ES-I3 (cell line): ENCODE results near the gene CA10.

Source experiments
- H3K36me3 ChIP-seq: 2 replicates; pipeline ENCODE4 v1.6.1; 2013; ENCODE audit warnings: mild to moderate bottlenecking, low read length, control low read depth, moderate library complexity; ENCODE audit not compliant: insufficient read depth
- H3K4me1 ChIP-seq: 2 replicates; pipeline ENCODE4 v1.6.1; 2013; ENCODE audit warnings: mild to moderate bottlenecking, control low read depth, low read length; ENCODE audit not compliant: insufficient read depth
- H3K9ac ChIP-seq: 2 replicates; pipeline ENCODE4 v1.6.1; 2013; ENCODE audit warnings: low read depth, mild to moderate bottlenecking, low read length, moderate library complexity
- H3K9me3 ChIP-seq: 2 replicates; pipeline ENCODE4 v1.6.1; 2013; ENCODE audit warnings: mild to moderate bottlenecking, low read length, moderate library complexity; ENCODE audit not compliant: control insufficient read depth, insufficient read depth

The CA10 gene

DNA sequence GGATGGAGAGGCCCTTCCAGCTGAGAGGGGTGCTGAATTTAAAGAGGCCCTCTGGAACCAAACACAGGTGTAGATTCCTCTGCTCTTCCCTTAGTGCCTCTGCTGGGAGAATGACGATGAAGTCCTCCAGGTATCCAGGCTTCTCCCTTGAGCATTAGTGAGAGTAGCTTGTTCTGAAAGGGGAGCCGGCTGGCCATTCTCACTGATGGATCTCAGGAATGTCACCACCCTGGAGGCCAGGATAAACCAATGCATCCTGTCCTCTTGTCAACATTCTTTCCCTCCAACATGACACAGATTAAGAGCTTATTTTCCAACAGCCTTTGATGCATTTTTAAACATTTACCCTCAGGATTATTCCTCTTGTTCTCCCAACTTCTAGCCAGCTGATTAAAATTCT, 325.5 kb downstream of the CA10 start:
- no peaks in the 10 kb centered on the region for H3K36me3 ChIP-seq
- H3K4me1 ChIP-seq = peaks cover 8% of the 10 kb centered on the region; the same call in 1 of the 2 replicates
- H3K9me3 ChIP-seq = no peaks in the 10 kb centered on the region
- no peak overlapping the region for H3K9ac ChIP-seq

DNA sequence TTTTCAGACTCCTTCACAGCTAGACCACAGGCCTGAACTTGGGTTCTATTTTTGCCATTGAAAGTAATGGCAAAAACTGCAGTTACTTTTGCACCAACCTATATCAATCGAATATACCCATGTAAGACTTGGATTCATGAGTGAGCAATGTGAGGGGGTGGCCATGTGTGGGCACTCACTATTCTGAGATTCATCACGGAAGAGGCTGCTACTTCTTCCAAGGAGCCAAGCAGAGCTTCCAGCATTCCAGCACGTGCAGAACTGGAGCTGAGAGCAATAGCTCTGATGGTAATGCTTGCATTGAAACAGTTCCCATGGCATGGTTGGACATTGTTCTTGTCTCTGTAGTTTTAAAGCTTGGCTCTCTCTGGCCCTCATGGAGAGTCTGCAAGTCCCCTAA, 327.6 kb downstream of the CA10 start:
- peaks cover 8% of the 10 kb centered on the region; the same call in 1 of the 2 replicates for H3K4me1 ChIP-seq
- H3K9me3 ChIP-seq = no peaks in the 10 kb centered on the region
- H3K9ac ChIP-seq = no peak overlapping the region
- H3K36me3 ChIP-seq = no peaks in the 10 kb centered on the region

DNA sequence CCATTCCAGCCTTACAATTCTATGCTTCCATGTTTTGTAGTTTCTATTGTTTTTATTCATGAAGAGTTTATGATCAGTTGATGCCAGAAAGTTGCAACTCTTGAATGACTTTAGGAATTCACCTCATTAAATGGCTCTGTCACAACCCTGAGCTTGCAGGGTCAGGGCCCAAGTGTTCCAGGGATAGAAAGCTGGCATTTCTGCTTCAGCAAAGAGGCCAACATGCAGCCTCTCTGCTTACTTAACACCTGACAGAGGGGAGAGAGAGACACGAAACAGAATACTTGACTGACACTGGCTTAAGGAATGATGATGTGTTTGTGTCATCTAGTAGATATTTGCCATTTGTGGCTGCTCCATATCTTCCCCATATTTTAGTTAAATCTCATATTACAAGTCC, 328.1 kb downstream of the CA10 start:
- H3K9ac ChIP-seq = no peak overlapping the region
- H3K36me3 ChIP-seq = no peaks in the 10 kb centered on the region
- no peaks in the 10 kb centered on the region for H3K9me3 ChIP-seq
- H3K4me1 ChIP-seq = peaks cover 8% of the 10 kb centered on the region; the same call in 1 of the 2 replicates

DNA sequence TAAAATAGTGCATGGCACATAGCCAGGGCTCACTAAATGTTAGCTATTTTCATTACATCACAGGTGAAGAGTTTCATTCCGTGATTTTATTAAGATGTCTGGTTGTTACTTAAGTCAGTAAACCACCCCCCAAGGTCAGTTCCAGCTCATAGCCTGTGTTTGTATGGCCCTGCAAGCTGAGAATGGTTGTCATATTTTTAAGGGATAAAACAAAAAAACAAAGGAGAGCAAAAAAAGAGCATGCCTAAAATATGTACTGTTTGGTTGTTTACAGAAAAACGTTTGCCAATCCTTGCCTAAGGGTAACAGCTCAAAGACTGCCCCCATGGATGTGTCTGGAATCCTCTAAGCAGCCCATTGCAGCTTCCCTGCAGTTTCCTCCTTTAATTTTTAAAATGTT, 329.6 kb downstream of the CA10 start:
- Histone ChIP-seq H3K4me1 (peaks cover 8% of the 10 kb centered on the region; the same call in 1 of the 2 replicates), H3K9me3 (no peaks in the 10 kb centered on the region), H3K36me3 (no peaks in the 10 kb centered on the region), H3K9ac (no peak overlapping the region)

DNA sequence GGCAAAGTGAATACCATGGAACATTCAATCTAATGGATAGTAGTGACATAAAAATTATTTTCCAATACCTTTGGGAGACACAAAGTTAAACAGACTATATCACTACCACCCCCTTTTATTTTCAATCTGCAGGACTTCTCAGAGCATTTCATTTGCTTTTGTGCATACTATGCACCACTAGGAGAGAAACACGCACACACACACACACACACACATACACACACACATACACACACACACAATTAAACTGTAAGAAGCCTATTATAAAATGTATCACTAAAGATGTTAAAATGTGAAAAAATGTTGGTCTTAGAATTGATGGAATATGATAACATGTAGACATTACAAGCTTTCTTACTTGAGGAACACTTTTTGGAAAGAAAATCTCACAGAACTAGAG, 331.4 kb downstream of the CA10 start:
- Histone ChIP-seq H3K4me1 (peaks cover 8% of the 10 kb centered on the region; the same call in 1 of the 2 replicates), H3K9ac (no peak overlapping the region), H3K9me3 (no peaks in the 10 kb centered on the region), H3K36me3 (no peaks in the 10 kb centered on the region)

DNA sequence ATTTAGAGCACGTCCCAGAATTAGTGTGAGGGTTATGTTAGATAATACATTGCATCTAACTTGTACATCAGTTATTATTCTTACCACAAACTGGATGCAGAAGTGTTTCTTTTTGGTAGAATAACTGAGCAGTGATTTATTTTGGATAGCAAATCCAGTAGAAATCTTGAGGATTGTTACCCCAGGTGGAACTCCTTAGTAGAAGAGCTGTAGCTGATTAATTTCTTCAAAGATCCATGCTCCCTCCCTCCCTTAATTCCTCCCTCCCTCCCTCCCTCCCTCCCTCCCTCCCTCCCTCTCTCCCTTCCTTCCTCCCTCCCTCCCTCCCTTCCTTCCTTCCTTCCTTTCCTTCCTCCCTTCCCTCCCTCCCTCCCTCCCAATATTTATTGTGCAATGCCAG, 337.7 kb downstream of the CA10 start:
- Histone ChIP-seq H3K36me3 (no peaks in the 10 kb centered on the region), H3K9me3 (no peaks in the 10 kb centered on the region), H3K4me1 (peaks cover 16% of the 10 kb centered on the region; the same call in 1 of the 2 replicates), H3K9ac (no peak overlapping the region)

DNA sequence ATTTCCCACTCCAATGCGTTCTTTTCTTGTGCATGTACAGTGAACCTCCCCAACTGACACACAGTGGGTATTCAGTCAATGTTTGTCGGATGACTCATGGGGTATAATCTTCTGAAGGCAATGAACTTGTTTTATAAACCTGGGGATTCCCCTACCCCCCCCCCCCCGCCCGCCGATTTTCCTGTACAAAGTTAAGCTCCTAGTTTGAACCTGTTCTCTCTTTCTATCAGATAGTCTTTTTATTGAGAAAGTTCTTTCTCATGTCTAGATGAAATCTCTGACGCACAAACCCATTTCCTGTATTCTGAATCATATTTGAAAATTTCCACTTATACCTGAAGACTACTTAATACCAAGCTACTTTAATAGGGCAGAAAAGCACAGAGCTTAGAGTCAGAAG, 338.3 kb downstream of the CA10 start:
- no peaks in the 10 kb centered on the region for H3K9me3 ChIP-seq
- peaks cover 16% of the 10 kb centered on the region; the same call in 1 of the 2 replicates for H3K4me1 ChIP-seq
- no peaks in the 10 kb centered on the region for H3K36me3 ChIP-seq
- no peak overlapping the region for H3K9ac ChIP-seq

DNA sequence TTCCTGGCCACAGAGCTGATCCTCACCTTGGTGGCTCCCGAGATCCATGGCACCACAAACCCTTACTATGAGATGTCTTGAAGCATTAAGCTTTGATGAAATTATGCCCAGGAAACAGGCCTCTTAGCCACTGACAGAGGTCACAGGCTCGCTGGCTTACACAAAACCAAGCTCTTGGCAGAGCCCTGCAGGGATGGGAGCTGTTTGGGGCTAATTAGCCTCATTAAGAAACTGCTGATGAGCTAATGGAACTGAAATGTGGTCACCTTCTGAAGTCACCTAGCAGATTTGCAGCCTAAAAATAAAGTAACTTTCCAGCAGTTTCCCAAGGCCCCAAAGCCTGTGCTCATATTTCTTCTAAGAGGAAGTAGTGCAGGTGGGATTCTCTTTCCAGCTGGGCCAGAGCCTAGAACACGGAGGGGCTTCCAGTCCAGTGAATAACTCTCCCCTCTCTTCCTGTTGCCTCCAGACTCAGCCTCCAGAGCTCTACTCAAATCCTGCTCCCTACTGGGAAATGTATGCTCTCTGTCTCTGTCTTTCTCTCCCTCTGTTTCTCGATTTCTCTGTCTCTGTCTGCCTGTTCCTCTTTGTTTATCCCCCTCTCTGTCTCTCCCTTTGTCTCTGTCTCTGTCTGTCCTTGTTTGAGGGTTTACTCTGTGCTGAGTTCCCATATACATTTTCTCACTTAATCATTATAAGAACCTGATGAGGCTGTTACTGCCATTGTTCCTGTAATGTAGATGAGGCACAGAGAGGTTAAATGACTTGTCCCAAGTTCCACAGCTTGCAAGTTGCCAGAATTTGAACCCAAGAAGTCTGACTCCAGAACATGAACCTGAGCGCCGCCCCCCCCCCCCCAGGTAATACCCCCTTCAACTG, 338.9 kb downstream of the CA10 start:
- peaks cover 16% of the 10 kb centered on the region; the same call in 1 of the 2 replicates for H3K4me1 ChIP-seq
- H3K9ac ChIP-seq = no peak overlapping the region
- H3K9me3 ChIP-seq = no peaks in the 10 kb centered on the region
- H3K36me3 ChIP-seq = no peaks in the 10 kb centered on the region

DNA sequence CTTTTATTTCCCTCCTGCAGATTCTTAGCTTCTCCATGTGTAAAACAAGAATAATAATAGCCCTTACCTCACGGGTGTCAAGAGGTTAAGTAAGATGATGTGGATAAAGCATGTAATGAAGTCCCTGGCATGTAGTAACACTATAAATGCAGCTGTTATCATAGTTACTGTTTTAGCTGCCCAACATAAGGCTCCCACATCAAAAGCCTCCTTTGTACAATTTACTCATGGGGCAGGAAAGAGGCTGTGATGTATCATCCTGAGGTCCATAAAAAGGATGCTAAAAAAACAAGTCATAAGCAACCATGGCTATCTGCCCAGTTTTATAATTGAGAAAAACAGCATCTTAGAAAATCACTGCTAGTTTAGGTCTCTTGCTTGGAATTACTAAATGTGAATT, 339.7 kb downstream of the CA10 start:
- Histone ChIP-seq H3K4me1 (peaks cover 16% of the 10 kb centered on the region; the same call in 1 of the 2 replicates), H3K9ac (no peak overlapping the region), H3K9me3 (no peaks in the 10 kb centered on the region)

DNA sequence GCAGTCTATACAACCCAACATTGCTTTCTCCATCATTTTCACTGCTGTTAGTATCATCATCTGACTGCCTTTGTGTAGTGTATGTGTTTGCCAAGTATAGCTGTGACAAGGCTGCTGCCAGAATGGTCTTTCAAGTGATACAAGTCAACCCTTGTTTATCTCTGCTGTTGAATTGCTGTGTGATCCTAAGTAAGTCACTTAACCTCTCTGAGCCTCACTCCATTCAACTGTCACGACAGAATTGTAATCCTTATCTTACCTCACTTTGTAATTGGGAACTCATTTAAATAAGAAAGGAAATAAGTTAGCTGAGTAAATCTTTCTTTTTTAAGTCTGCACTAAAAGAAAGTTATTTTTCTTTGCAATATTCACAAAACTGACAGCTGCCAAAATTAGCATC, 340.6 kb downstream of the CA10 start:
- no peaks in the 10 kb centered on the region for H3K36me3 ChIP-seq
- no peaks in the 10 kb centered on the region for H3K9me3 ChIP-seq
- no peak overlapping the region for H3K9ac ChIP-seq
- H3K4me1 ChIP-seq = peaks cover 16% of the 10 kb centered on the region; the same call in 1 of the 2 replicates

More for the DNA sequence above, 339.7 kb downstream of the CA10 start:
- H3K36me3 ChIP-seq = no peaks in the 10 kb centered on the region

DNA sequence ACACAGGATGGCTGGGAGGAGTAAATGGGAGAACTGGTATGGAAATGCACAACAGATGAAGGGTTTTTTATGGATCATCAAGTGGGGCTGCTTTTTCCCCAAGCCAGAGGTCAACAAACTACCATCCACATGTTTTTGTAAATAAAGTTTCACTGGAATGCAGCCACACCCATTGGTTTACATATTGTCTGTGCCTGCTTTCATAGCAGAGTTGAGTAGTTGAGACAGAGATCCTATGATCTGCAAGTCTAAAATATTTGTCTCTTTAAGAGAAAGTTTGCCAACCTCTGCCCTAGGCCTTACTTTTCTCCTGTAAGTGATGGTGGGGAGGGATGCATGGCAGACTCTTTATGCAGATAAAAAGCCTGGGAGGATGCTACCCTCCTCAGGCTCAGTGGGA, 341.4 kb downstream of the CA10 start:
- no peak overlapping the region for H3K9ac ChIP-seq
- H3K4me1 ChIP-seq = peaks cover 16% of the 10 kb centered on the region; the same call in 1 of the 2 replicates
- H3K9me3 ChIP-seq = no peaks in the 10 kb centered on the region
- no peaks in the 10 kb centered on the region for H3K36me3 ChIP-seq

DNA sequence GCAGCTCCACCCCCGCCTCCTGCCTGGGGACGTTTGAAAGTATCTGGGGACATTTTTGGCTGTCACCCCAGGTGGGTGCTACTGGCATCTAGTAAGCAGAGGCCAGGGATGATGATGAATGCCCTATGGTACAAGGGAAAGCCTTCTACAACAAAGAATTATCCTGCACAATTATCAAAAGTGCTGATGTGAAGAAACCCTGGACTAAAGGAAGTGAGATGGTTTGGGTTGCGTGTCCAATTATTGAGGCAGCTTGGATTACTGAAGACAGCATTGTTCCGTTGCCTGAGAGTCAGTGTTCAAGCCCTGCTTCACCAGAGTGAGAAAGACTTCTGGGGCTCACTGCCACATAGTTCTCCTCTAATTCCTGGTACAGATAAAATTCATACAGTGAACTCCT, 343.4 kb downstream of the CA10 start:
- no peaks in the 10 kb centered on the region for H3K9me3 ChIP-seq
- no peak overlapping the region for H3K9ac ChIP-seq
- no peaks in the 10 kb centered on the region for H3K36me3 ChIP-seq
- H3K4me1 ChIP-seq = peaks cover 16% of the 10 kb centered on the region; the same call in 1 of the 2 replicates

DNA sequence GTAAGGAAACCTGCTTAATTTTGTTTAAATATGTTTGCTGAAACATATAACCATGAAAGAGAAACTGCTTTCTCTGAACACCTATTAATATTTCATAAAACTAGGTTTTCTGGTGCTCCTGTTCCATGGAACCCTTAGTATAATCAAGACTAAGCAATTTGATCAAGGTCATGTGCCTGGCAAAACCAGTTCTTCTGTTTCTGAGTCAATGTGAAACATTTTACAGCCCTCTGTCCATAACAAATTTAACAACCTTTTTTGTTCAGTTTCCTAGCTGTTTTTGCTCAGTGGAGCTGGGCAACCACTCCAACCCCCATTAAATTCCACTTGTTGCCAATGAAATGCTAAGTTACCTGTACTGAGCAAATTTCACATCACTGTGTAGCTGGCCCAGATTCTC, 344.0 kb downstream of the CA10 start:
- Histone ChIP-seq H3K9ac (no peak overlapping the region), H3K9me3 (no peaks in the 10 kb centered on the region), H3K36me3 (no peaks in the 10 kb centered on the region)

DNA sequence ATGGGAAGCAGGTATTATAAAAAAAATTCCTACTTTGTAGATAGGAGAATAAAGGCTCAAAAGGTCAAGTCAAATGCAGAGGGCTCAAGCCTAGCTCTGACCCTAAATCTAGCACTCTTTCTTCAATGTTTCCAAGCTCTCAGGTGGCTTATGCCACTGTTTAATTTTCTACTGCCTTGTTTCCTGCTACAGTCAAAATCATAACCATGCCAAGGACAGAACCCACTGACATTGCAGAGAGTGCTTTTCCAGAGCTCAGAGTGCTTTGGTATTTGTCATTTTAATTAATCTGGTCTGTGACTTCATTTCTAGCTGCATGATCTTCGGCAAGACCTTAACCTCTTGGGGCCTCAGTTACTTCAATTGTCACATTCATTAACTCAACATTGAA, 344.7 kb downstream of the CA10 start:
- H3K4me1 ChIP-seq = peaks cover 12% of the 10 kb centered on the region; the same call in 1 of the 2 replicates
- no peaks in the 10 kb centered on the region for H3K9me3 ChIP-seq
- no peaks in the 10 kb centered on the region for H3K36me3 ChIP-seq
- H3K9ac ChIP-seq = no peak overlapping the region

More for the DNA sequence above, 344.0 kb downstream of the CA10 start:
- peaks cover 12% of the 10 kb centered on the region; the same call in 1 of the 2 replicates for H3K4me1 ChIP-seq

DNA sequence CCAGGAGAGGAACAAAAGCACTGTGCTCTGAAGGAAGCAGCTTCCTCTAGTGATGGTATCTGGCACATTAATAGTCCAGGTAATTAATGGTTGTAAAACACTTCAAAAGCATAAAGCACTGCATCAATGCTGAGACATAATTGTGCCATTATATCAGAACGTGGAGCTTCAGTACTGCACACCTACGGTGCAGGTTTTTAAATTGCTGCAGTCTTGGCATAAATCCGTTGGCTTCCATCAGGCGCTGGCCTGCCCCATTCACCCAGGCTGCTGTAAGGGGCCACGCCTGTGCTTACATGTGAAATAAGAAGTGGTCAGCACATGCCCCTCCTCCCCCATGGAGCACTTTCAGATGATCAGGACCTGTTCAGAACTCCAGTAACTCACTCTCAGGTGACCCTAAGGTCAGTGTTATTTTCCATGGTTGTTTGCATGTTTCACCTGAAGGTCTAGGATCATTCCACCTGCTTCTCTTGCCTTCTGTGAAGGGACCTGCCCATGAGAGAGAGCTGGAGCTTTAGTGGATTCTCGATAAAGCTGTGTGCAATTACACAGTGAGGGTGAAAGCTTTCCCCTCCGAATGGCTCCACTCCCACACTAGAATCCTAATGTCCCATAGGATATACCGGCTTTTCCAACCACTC, 345.3 kb downstream of the CA10 start:
- Histone ChIP-seq H3K36me3 (no peaks in the 10 kb centered on the region), H3K9me3 (no peaks in the 10 kb centered on the region), H3K4me1 (peaks cover 12% of the 10 kb centered on the region; the same call in 1 of the 2 replicates), H3K9ac (no peak overlapping the region)
